ENCODE data around the gene PCDHGC3.

Gene PCDHGC3

GRCh38 chr5:141439411-141440141 lies 36.2 kb upstream of the PCDHGC3 start:
- DNase-seq = no peak
- H3K4me1 ChIP-seq (ENCODE audit: low read length) = no peaks in the 10 kb centered on the region
- H4K20me1 ChIP-seq (ENCODE audit: insufficient read depth, low read length) = no peaks in the 10 kb centered on the region
- no peak overlapping the region for H3K4me3 ChIP-seq (ENCODE audit: low read length)
- H3K79me2 ChIP-seq (ENCODE audit: low read length) = no peaks in the 10 kb centered on the region
- no peak overlapping the region for H3K27ac ChIP-seq (ENCODE audit: low read length)
- no peak overlapping the region for H2AFZ ChIP-seq (ENCODE audit: low read length)
- no peak overlapping the region for H3K4me2 ChIP-seq (ENCODE audit: low read depth, low read length)
- no peaks in the 10 kb centered on the region for H3K9me3 ChIP-seq (replicated peaks; ENCODE audit: insufficient read depth, low read length)
- H3K27me3 ChIP-seq (replicated peaks; ENCODE audit: insufficient read depth, low read length) = no peaks in the 10 kb centered on the region; the same call in 1 of the 2 replicates
- no peaks in the 10 kb centered on the region for H3K36me3 ChIP-seq (replicated peaks; ENCODE audit: insufficient read depth, low read length)
- H3F3A ChIP-seq (ENCODE audit: insufficient read depth, low read length) = no peaks in the 10 kb centered on the region
- no peaks in the 10 kb centered on the region for H3K9me2 ChIP-seq (replicated peaks; ENCODE audit: insufficient read depth, low read length)
- no peak for TF ChIP-seq EZH2phosphoT487 (IDR thresholded peaks at IDR 0.05; ENCODE audit: low read length)
- no peak overlapping the region for H3K9ac ChIP-seq (ENCODE audit: low read length)

- no peaks in the 10 kb centered on the region for H3K4me1 ChIP-seq (ENCODE audit: low read length)
- DNase-seq = no peak
- H3K4me3 ChIP-seq (ENCODE audit: low read length) = no peak overlapping the region
- no peak overlapping the region for H3K27ac ChIP-seq (ENCODE audit: low read length)
- no peak overlapping the region for H2AFZ ChIP-seq (ENCODE audit: low read length)
- no peak overlapping the region for H3K9ac ChIP-seq (ENCODE audit: low read length)
- no peaks in the 10 kb centered on the region for H3K9me2 ChIP-seq (replicated peaks; ENCODE audit: insufficient read depth, low read length)
- no peaks in the 10 kb centered on the region for H3F3A ChIP-seq (ENCODE audit: insufficient read depth, low read length)
- H4K20me1 ChIP-seq (ENCODE audit: insufficient read depth, low read length) = no peaks in the 10 kb centered on the region
- TF ChIP-seq EZH2 (optimal IDR thresholded peaks at IDR 0.05; ENCODE audit: low read depth, low read length) = no peak
- no peak for TF ChIP-seq CTCF (IDR thresholded peaks at IDR 0.05; ENCODE audit: low read length)
- no peak for TF ChIP-seq EZH2phosphoT487 (IDR thresholded peaks at IDR 0.05; ENCODE audit: low read length)
- no peaks in the 10 kb centered on the region for H3K79me2 ChIP-seq (ENCODE audit: low read length)
- H3K9me3 ChIP-seq (replicated peaks; ENCODE audit: insufficient read depth, low read length) = no peaks in the 10 kb centered on the region
- no peak overlapping the region for H3K4me2 ChIP-seq (ENCODE audit: low read depth, low read length)
- H3K36me3 ChIP-seq (replicated peaks; ENCODE audit: insufficient read depth, low read length) = no peaks in the 10 kb centered on the region
- no peaks in the 10 kb centered on the region; the same call in 1 of the 2 replicates for H3K27me3 ChIP-seq (replicated peaks; ENCODE audit: insufficient read depth, low read length)
Observed at GRCh38 chr5:141440341-141440740, 35.4 kb upstream of the PCDHGC3 start.

- TF ChIP-seq EZH2phosphoT487 (IDR thresholded peaks at IDR 0.05; ENCODE audit: low read length) (no peak), CTCF (IDR thresholded peaks at IDR 0.05; ENCODE audit: low read length) (no peak), EZH2 (optimal IDR thresholded peaks at IDR 0.05; ENCODE audit: low read depth, low read length) (no peak)
- no peak overlapping the region for H3K4me2 ChIP-seq (ENCODE audit: low read depth, low read length)
Observed at GRCh38 chr5:141441571-141442170, 34.1 kb upstream of the PCDHGC3 start.

GRCh38 chr5:141465351-141465750 lies 10.4 kb upstream of the PCDHGC3 start:
- H3K9me2 ChIP-seq (replicated peaks; ENCODE audit: insufficient read depth, low read length) = no peaks in the 10 kb centered on the region
- no peak overlapping the region for H3K4me2 ChIP-seq (ENCODE audit: low read depth, low read length)
- H3K27me3 ChIP-seq (replicated peaks; ENCODE audit: insufficient read depth, low read length) = no peaks in the 10 kb centered on the region
- DNase-seq = no peak
- H4K20me1 ChIP-seq (ENCODE audit: insufficient read depth, low read length) = no peaks in the 10 kb centered on the region
- H3K4me1 ChIP-seq (ENCODE audit: low read length) = no peaks in the 10 kb centered on the region
- H3K4me3 ChIP-seq (ENCODE audit: low read length) = no peak overlapping the region
- no peaks in the 10 kb centered on the region for H3K79me2 ChIP-seq (ENCODE audit: low read length)
- H3K36me3 ChIP-seq (replicated peaks; ENCODE audit: insufficient read depth, low read length) = no peaks in the 10 kb centered on the region
- H3F3A ChIP-seq (ENCODE audit: insufficient read depth, low read length) = no peaks in the 10 kb centered on the region
- no peak overlapping the region for H3K27ac ChIP-seq (ENCODE audit: low read length)
- H2AFZ ChIP-seq (ENCODE audit: low read length) = no peak overlapping the region
- H3K9ac ChIP-seq (ENCODE audit: low read length) = no peak overlapping the region
- no peaks in the 10 kb centered on the region for H3K9me3 ChIP-seq (replicated peaks; ENCODE audit: insufficient read depth, low read length)
- TF ChIP-seq EZH2 (optimal IDR thresholded peaks at IDR 0.05; ENCODE audit: low read depth, low read length) = no peak
- no peak for TF ChIP-seq EZH2phosphoT487 (IDR thresholded peaks at IDR 0.05; ENCODE audit: low read length)
- TF ChIP-seq CTCF (IDR thresholded peaks at IDR 0.05; ENCODE audit: low read length) = no peak

More at GRCh38 chr5:141441571-141442170, 34.1 kb upstream of the PCDHGC3 start:
- no peaks in the 10 kb centered on the region for H3K9me2 ChIP-seq (replicated peaks; ENCODE audit: insufficient read depth, low read length)
- DNase-seq = no peak
- H2AFZ ChIP-seq (ENCODE audit: low read length) = no peak overlapping the region
- H4K20me1 ChIP-seq (ENCODE audit: insufficient read depth, low read length) = no peaks in the 10 kb centered on the region
- H3K4me1 ChIP-seq (ENCODE audit: low read length) = no peaks in the 10 kb centered on the region
- no peak overlapping the region for H3K4me3 ChIP-seq (ENCODE audit: low read length)
- no peaks in the 10 kb centered on the region for H3K27me3 ChIP-seq (replicated peaks; ENCODE audit: insufficient read depth, low read length)
- no peaks in the 10 kb centered on the region for H3K9me3 ChIP-seq (replicated peaks; ENCODE audit: insufficient read depth, low read length)
- H3K27ac ChIP-seq (ENCODE audit: low read length) = no peak overlapping the region
- no peaks in the 10 kb centered on the region for H3K36me3 ChIP-seq (replicated peaks; ENCODE audit: insufficient read depth, low read length)
- H3K79me2 ChIP-seq (ENCODE audit: low read length) = no peaks in the 10 kb centered on the region
- H3F3A ChIP-seq (ENCODE audit: insufficient read depth, low read length) = no peaks in the 10 kb centered on the region
- no peak overlapping the region for H3K9ac ChIP-seq (ENCODE audit: low read length)

All from MM.1S (cell line).